ENCODE results near the gene HEMK1. TPM values are rescaled to one million over a fixed set of nuclear protein-coding genes. Genes with fewer than 3 reads are reported as not detected.

The HEMK1 gene
- total RNA-seq, 1 donor: 8.6 TPM

- no peak for TF ChIP-seq CTCF (IDR thresholded peaks at IDR 0.05; ENCODE audit: insufficient read depth, low read depth, low read length)
- DNase-seq (ENCODE audit: low read depth): no peak
- no peak overlapping the region for H3K4me3 ChIP-seq (ENCODE audit: low read depth, low read length)
Observed at GRCh38 chr3:50609763-50610085, 40.4 kb downstream of the HEMK1 start.

GRCh38 chr3:50610181-50610971, 41.1 kb downstream of the HEMK1 start:
- no peak for DNase-seq (ENCODE audit: low read depth)
- no peak for TF ChIP-seq CTCF (IDR thresholded peaks at IDR 0.05; ENCODE audit: insufficient read depth, low read depth, low read length)
- H3K4me3 ChIP-seq (ENCODE audit: low read depth, low read length): peak overlapping the region; percentile 74

GRCh38 chr3:50610992-50611463, 41.7 kb downstream of the HEMK1 start:
- DNase-seq (ENCODE audit: low read depth): no peak
- no peak for TF ChIP-seq CTCF (IDR thresholded peaks at IDR 0.05; ENCODE audit: insufficient read depth, low read depth, low read length)
- H3K4me3 ChIP-seq (ENCODE audit: low read depth, low read length): peak overlapping the region; percentile 74

- H3K4me3 ChIP-seq (ENCODE audit: low read depth, low read length): peak within 1 kb of the TSS; percentile 74
- TF ChIP-seq CTCF (IDR thresholded peaks at IDR 0.05; ENCODE audit: insufficient read depth, low read depth, low read length): peak; percentile 51
- peak; percentile 98 for DNase-seq (ENCODE audit: low read depth)
Observed at GRCh38 chr3:50611464-50612233, 42.3 kb downstream of the HEMK1 start, which contains the start of gene CISH. CISH (minus strand) TSS chr3:50611774; CDS start chr3:50611650, 124 bp downstream.

- DNase-seq (ENCODE audit: low read depth): peak; percentile 31
- TF ChIP-seq CTCF (IDR thresholded peaks at IDR 0.05; ENCODE audit: insufficient read depth, low read depth, low read length): no peak
- H3K4me3 ChIP-seq (ENCODE audit: low read depth, low read length): peak overlapping the region; percentile 74
Observed at GRCh38 chr3:50612234-50612882, 43.0 kb downstream of the HEMK1 start.

GRCh38 chr3:50612970-50613846, 43.9 kb downstream of the HEMK1 start:
- TF ChIP-seq CTCF (IDR thresholded peaks at IDR 0.05; ENCODE audit: insufficient read depth, low read depth, low read length): no peak
- peak overlapping the region; percentile 74 for H3K4me3 ChIP-seq (ENCODE audit: low read depth, low read length)
- DNase-seq (ENCODE audit: low read depth): no peak

Data from fibroblast of villous mesenchyme (primary cell).